Measurements from ENCODE around the gene KCNH1. TPM values are rescaled to one million over a fixed set of nuclear protein-coding genes. Genes with fewer than 3 reads are reported as not detected.

KCNH1 gene
- total and polyA plus RNA-seq, 3 donors from 2014 or later: 1.5 to 4.2 (median 2.8) TPM

DNA sequence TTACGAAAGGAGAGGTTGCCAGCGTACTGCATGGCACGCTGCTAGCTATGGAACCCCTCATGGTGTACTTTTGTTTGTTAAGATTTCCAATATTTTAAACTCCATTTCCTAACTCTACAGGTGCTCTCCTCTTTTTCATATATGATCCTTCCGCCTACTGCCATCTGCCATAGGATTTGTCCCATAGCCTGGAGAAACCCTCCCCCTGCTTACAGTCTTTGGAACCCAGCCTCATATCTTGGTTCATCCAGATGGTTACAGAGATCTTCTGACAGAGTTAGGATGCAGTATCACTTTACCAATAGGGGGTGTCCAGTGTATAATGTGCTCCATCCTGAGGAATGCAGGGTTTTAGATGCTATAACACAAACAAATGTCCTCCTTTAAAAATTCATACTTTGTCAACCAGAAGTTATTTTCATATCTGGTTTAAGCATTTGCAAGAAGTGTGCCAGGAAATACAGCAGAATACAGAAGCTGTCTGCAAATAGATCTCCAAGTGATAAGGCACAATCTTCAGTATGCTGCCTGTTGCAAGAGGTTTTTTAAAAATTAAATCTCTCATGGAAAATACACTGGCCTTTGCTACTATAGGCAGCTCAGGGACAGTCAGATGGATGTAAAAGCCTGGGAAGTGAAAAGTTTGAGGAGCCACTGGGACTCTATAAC is 377.8 kb downstream of the KCNH1 start:
- Histone ChIP-seq H3K4me3 (no peak overlapping the region), H3K36me3 (ENCODE audit: low read depth, missing control alignments) (no peaks in the 10 kb centered on the region), H3K9me3 (no peaks in the 10 kb centered on the region), H3K4me1 (no peaks in the 10 kb centered on the region), H3K27me3 (no peaks in the 10 kb centered on the region), H3K27ac (no peak overlapping the region)
- DNase-seq: no peak
- intact Hi-C loops (cut with DNase I; ENCODE audit: low total_unique reads): no loop called here
- WGBS, 2 donors: 91 to 97% methylated on average over 4 of the region's 4 CpGs
- no peak for TF ChIP-seq POLR2A (IDR thresholded peaks at IDR 0.05)
- TF ChIP-seq, protein P1, sequence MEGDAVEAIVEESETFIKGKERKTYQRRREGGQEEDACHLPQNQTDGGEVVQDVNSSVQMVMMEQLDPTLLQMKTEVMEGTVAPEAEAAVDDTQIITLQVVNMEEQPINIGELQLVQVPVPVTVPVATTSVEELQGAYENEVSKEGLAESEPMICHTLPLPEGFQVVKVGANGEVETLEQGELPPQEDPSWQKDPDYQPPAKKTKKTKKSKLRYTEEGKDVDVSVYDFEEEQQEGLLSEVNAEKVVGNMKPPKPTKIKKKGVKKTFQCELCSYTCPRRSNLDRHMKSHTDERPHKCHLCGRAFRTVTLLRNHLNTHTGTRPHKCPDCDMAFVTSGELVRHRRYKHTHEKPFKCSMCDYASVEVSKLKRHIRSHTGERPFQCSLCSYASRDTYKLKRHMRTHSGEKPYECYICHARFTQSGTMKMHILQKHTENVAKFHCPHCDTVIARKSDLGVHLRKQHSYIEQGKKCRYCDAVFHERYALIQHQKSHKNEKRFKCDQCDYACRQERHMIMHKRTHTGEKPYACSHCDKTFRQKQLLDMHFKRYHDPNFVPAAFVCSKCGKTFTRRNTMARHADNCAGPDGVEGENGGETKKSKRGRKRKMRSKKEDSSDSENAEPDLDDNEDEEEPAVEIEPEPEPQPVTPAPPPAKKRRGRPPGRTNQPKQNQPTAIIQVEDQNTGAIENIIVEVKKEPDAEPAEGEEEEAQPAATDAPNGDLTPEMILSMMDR (IDR thresholded peaks at IDR 0.05): no peak

DNA sequence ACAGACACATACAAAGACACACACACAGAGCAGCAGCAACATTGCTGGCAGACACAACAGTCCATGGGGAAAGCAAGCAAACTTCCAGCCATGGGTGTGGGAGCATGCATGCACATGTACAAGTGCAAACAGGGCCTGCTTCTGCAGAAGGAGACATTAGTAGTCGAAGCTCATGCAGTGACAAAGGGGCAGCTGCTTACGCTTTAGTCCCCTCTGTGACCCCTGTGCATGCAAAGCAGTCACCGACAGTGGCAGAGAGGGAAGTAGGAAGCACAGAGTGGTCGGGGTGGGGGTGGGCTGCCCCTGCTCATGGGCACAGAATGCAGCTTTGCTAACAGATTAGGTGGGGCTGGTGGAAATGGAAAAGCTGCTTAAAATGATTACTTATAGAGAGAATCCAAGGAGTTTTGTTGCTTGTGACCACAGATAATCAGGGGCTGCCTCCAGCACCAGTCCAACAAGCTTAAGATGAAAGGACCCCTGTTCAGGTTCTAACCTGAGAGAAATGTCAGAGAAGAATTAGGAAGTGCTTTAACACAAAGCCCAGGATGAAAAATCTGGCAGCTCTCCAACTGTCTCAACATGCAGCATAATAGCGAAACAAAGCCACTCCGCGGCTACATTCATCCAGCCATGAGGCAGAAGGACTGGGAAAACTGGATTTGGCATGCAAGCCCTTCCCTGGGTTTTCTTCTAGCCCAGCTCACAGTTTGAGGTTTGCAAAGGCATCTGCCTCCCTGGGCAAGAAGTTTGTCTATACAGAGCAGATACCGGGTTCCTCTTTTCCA is 378.9 kb downstream of the KCNH1 start:
- H3K4me1 ChIP-seq: no peaks in the 10 kb centered on the region
- intact Hi-C loops (cut with DNase I; ENCODE audit: low total_unique reads): no loop called here
- no peak for DNase-seq
- no peak overlapping the region for H3K27ac ChIP-seq
- H3K9me3 ChIP-seq: no peaks in the 10 kb centered on the region
- 67 to 70% methylated on average over 7 to 8 of the region's 8 CpGs for WGBS, 2 donors
- H3K27me3 ChIP-seq: no peaks in the 10 kb centered on the region
- no peak overlapping the region for H3K4me3 ChIP-seq
- no peak for TF ChIP-seq POLR2A (IDR thresholded peaks at IDR 0.05)
- TF ChIP-seq, protein P1 (IDR thresholded peaks at IDR 0.05): no peak
- no peaks in the 10 kb centered on the region for H3K36me3 ChIP-seq (ENCODE audit: low read depth, missing control alignments)

DNA sequence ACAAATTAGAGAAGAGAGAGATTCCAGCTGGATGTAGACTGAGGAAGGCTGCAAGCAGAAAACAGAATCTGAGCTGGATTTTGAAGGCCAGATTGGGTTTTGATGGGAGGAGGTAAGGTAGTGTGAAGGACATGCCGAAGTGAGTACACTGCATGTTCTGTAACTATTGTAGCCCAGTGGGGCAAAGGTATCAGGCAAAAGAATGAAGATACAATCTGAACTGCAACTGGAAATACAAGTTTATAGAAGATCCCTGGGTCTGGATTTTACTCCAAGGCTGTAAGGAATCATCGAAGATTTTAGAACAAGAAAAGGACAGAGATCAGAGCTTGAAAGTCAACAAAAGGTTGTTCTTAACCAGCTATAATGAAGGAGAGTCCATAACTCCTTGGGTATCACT is 382.0 kb downstream of the KCNH1 start:
- Histone ChIP-seq H3K27me3 (no peaks in the 10 kb centered on the region), H3K27ac (no peak overlapping the region), H3K4me1 (no peaks in the 10 kb centered on the region), H3K9me3 (no peaks in the 10 kb centered on the region), H3K4me3 (no peak overlapping the region), H3K36me3 (ENCODE audit: low read depth, missing control alignments) (no peaks in the 10 kb centered on the region)
- 87 to 88% methylated on average over 2 of the region's 2 CpGs for WGBS, 2 donors
- no peak for DNase-seq
- intact Hi-C loops (cut with DNase I; ENCODE audit: low total_unique reads): no loop called here
- TF ChIP-seq, protein P1 (IDR thresholded peaks at IDR 0.05): no peak
- TF ChIP-seq POLR2A (IDR thresholded peaks at IDR 0.05): no peak

DNA sequence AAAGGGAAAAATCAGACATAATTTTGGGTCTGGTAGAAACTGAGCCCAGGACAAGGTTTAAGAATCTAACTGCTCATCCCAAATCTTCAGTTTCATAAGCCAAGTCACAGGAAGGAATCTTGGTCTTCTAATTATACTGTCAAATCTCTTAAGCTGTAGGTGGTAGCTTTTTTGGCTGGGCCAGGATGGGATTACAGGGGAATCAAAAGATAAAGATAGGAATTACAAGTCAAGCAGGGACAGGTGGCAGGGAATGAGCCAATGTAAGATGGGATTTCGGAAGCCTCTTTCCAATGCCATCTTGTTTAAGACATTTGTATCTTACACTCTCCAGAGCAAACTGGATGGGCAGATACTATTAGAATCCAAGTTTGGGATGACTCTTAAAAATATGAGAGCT is 383.5 kb downstream of the KCNH1 start:
- H3K27me3 ChIP-seq: no peaks in the 10 kb centered on the region
- no peak overlapping the region for H3K27ac ChIP-seq
- no peaks in the 10 kb centered on the region for H3K4me1 ChIP-seq
- no peaks in the 10 kb centered on the region for H3K9me3 ChIP-seq
- TF ChIP-seq, protein P1 (IDR thresholded peaks at IDR 0.05): no peak
- no peak for TF ChIP-seq POLR2A (IDR thresholded peaks at IDR 0.05)
- DNase-seq: no peak
- H3K4me3 ChIP-seq: no peak overlapping the region
- 90 to 93% methylated on average over 1 of the region's 1 CpG for WGBS, 2 donors
- H3K36me3 ChIP-seq (ENCODE audit: low read depth, missing control alignments): no peaks in the 10 kb centered on the region
- intact Hi-C loops (cut with DNase I; ENCODE audit: low total_unique reads): no loop called here

Data from testis (tissue), 3 donors.